ENCODE data around the gene STK32B.

GRCh38 chr4:5489260-5489659 lies 438.0 kb downstream of the STK32B start:
- no peak for TF ChIP-seq POLR2A (IDR thresholded peaks at IDR 0.05)
- no peak for TF ChIP-seq CTCF (IDR thresholded peaks at IDR 0.05)

Measured in heart left ventricle (tissue), 13 donors.